ENCODE measurements around the gene C14orf132. TPM values are rescaled to one million over a fixed set of nuclear protein-coding genes. Genes with fewer than 3 reads are reported as not detected.

The C14orf132 gene
- total RNA-seq, 3 donors from 2014 or later = 6.6 to 13.3 (median 10.8) TPM

- no peak for DNase-seq (ENCODE audit: low spot score in 2 of 2)
- Histone ChIP-seq H3K27me3 (no peaks in the 10 kb centered on the region), H3K27ac (no peak overlapping the region), H3K36me3 (no peaks in the 10 kb centered on the region), H3K4me1 (no peaks in the 10 kb centered on the region), H3K9me3 (no peaks in the 10 kb centered on the region), H3K4me3 (no peak overlapping the region)
- TF ChIP-seq CTCF (IDR thresholded peaks at IDR 0.05) (no peak), POLR2AphosphoS5 (IDR thresholded peaks at IDR 0.05) (no peak), POLR2A (IDR thresholded peaks at IDR 0.05) (no peak)
- intact Hi-C loops (cut with DNase I; ENCODE audit: low total_unique reads) = no loop called here
Measured at GRCh38 chr14:96047101-96047500, 7.9 kb downstream of the C14orf132 start.

GRCh38 chr14:96049932-96050331, 10.8 kb downstream of the C14orf132 start:
- H3K27ac ChIP-seq = no peak overlapping the region
- no peaks in the 10 kb centered on the region for H3K27me3 ChIP-seq
- intact Hi-C loops (cut with DNase I; ENCODE audit: low total_unique reads) = no loop called here
- no peak for DNase-seq (ENCODE audit: low spot score in 2 of 2)
- no peak overlapping the region for H3K4me3 ChIP-seq
- H3K4me1 ChIP-seq = no peaks in the 10 kb centered on the region
- no peaks in the 10 kb centered on the region for H3K9me3 ChIP-seq
- H3K36me3 ChIP-seq = no peaks in the 10 kb centered on the region
- TF ChIP-seq POLR2A (IDR thresholded peaks at IDR 0.05) = no peak
- TF ChIP-seq POLR2AphosphoS5 (IDR thresholded peaks at IDR 0.05) = no peak
- no peak for TF ChIP-seq CTCF (IDR thresholded peaks at IDR 0.05)

GRCh38 chr14:96050482-96050881, 11.3 kb downstream of the C14orf132 start:
- Histone ChIP-seq H3K4me1 (no peaks in the 10 kb centered on the region), H3K27me3 (no peaks in the 10 kb centered on the region), H3K27ac (no peak overlapping the region), H3K36me3 (no peaks in the 10 kb centered on the region), H3K9me3 (no peaks in the 10 kb centered on the region), H3K4me3 (no peak overlapping the region)
- DNase-seq (ENCODE audit: low spot score in 2 of 2) = no peak
- intact Hi-C loops (cut with DNase I; ENCODE audit: low total_unique reads) = no loop called here
- TF ChIP-seq POLR2A (IDR thresholded peaks at IDR 0.05) = no peak
- no peak for TF ChIP-seq CTCF (IDR thresholded peaks at IDR 0.05)
- TF ChIP-seq POLR2AphosphoS5 (IDR thresholded peaks at IDR 0.05) = no peak

- no peaks in the 10 kb centered on the region for H3K27me3 ChIP-seq
- H3K27ac ChIP-seq = no peak overlapping the region
- H3K9me3 ChIP-seq = no peaks in the 10 kb centered on the region
- no peaks in the 10 kb centered on the region for H3K36me3 ChIP-seq
- no peak for DNase-seq (ENCODE audit: low spot score in 2 of 2)
- H3K4me3 ChIP-seq = no peak overlapping the region
- intact Hi-C loops (cut with DNase I; ENCODE audit: low total_unique reads) = no loop called here
- TF ChIP-seq CTCF (IDR thresholded peaks at IDR 0.05) (no peak), POLR2A (IDR thresholded peaks at IDR 0.05) (no peak), POLR2AphosphoS5 (IDR thresholded peaks at IDR 0.05) (no peak)
- no peaks in the 10 kb centered on the region for H3K4me1 ChIP-seq
Measured at GRCh38 chr14:96051231-96051630, 12.1 kb downstream of the C14orf132 start.

GRCh38 chr14:96051642-96052540, 12.7 kb downstream of the C14orf132 start:
- no peak for DNase-seq (ENCODE audit: low spot score in 2 of 2)
- intact Hi-C loops (cut with DNase I; ENCODE audit: low total_unique reads) = no loop called here
- H3K36me3 ChIP-seq = no peaks in the 10 kb centered on the region
- H3K4me3 ChIP-seq = no peak overlapping the region
- no peaks in the 10 kb centered on the region for H3K4me1 ChIP-seq
- H3K9me3 ChIP-seq = no peaks in the 10 kb centered on the region
- TF ChIP-seq CTCF (IDR thresholded peaks at IDR 0.05) (no peak), POLR2AphosphoS5 (IDR thresholded peaks at IDR 0.05) (no peak), POLR2A (IDR thresholded peaks at IDR 0.05) (no peak)
- H3K27ac ChIP-seq = no peak overlapping the region
- no peaks in the 10 kb centered on the region for H3K27me3 ChIP-seq
